Ovary (tissue), 3 donors: ENCODE results near the gene PLEKHM3.

Experiments used
- CTCF ChIP-seq, 3 donors: fragments of 450-650 bp in 2 of 3; fragments of 200-600 bp in 1 of 3; IDR thresholded peaks; one replicate each; pipeline versions ENCODE4 v1.5.1 to v1.8.0; 2016 to 2022; ENCODE audit warnings: antibody characterized with exemption in 3 of 3, mild to moderate bottlenecking in 1 of 3
- EP300 ChIP-seq: sonication (generic); formaldehyde crosslinking; IDR thresholded peaks from one replicate; pipeline ENCODE4 v1.6.1; 2017; ENCODE audit warnings: antibody characterized with exemption
- donor health status: DM: no; HTN: no; CAD: no.

- TF ChIP-seq CTCF (IDR thresholded peaks at IDR 0.05) (no peak), EP300 (no peak)
Measured at GRCh38 chr2:207891086-207891844, 134.1 kb downstream of the PLEKHM3 start.
